ENCODE data around the gene FADS1. TPM values are rescaled to one million over a fixed set of nuclear protein-coding genes. Genes with fewer than 3 reads are reported as not detected.

FADS1 gene
- total RNA-seq, 2 experiments from 2014 or later = not detected

GRCh38 chr11:61854966-61855714 is 38.3 kb upstream of the FADS1 start:
- H2AFZ ChIP-seq (ENCODE audit: low read length) = no peak overlapping the region
- intact Hi-C loops (cut with micrococcal nuclease; ENCODE audit: unreplicated experiment) = no loop called here
- H3K36me3 ChIP-seq (ENCODE audit: insufficient read depth, low read length) = no peaks in the 10 kb centered on the region
- H3K79me2 ChIP-seq (ENCODE audit: insufficient read depth, low read depth, low read length) = no peaks in the 10 kb centered on the region
- H3K4me3 ChIP-seq (ENCODE audit: low read depth, low read length, poor library complexity, severe bottlenecking) = no peak overlapping the region
- H3K4me1 ChIP-seq (ENCODE audit: insufficient read depth, low read length, poor library complexity, severe bottlenecking) = no peaks in the 10 kb centered on the region
- H3K9me2 ChIP-seq (ENCODE audit: insufficient read depth, low read length) = no peaks in the 10 kb centered on the region
- no peak for DNase-seq (ENCODE audit: low spot score)
- no peak overlapping the region for H3K27ac ChIP-seq (ENCODE audit: low read depth, low read length, poor library complexity, severe bottlenecking)
- BruUV-seq (replicated peaks) = no TSS peak
- ChIA-PET CTCF (ENCODE audit: unreplicated experiment) (no interaction called here), POLR2A (no interaction called here)
- no peak for TF ChIP-seq EZH2phosphoT487 (IDR thresholded peaks at IDR 0.05; ENCODE audit: borderline replicate concordance, low read depth, low read length)
- no peak for TF ChIP-seq CTCF (conservative IDR thresholded peaks at IDR 0.05; ENCODE audit: low read length)
- no peaks in the 10 kb centered on the region for H3K9me3 ChIP-seq (ENCODE audit: low read length)
- H3K4me2 ChIP-seq (ENCODE audit: low read length) = no peak overlapping the region
- H4K20me1 ChIP-seq (ENCODE audit: insufficient read depth, low read length) = no peaks in the 10 kb centered on the region

GRCh38 chr11:61854206-61854895 is 37.5 kb upstream of the FADS1 start:
- H3K36me3 ChIP-seq (ENCODE audit: insufficient read depth, low read length) = no peaks in the 10 kb centered on the region
- H3K9me3 ChIP-seq (ENCODE audit: low read length) = no peaks in the 10 kb centered on the region
- no peak overlapping the region for H3K4me2 ChIP-seq (ENCODE audit: low read length)
- no peaks in the 10 kb centered on the region for H4K20me1 ChIP-seq (ENCODE audit: insufficient read depth, low read length)
- no peaks in the 10 kb centered on the region for H3K4me1 ChIP-seq (ENCODE audit: insufficient read depth, low read length, poor library complexity, severe bottlenecking)
- no peak for DNase-seq (ENCODE audit: low spot score)
- H3K4me3 ChIP-seq (ENCODE audit: low read depth, low read length, poor library complexity, severe bottlenecking) = no peak overlapping the region
- H3K9me2 ChIP-seq (ENCODE audit: insufficient read depth, low read length) = no peaks in the 10 kb centered on the region
- intact Hi-C loops (cut with micrococcal nuclease; ENCODE audit: unreplicated experiment) = no loop called here
- no peaks in the 10 kb centered on the region for H3K79me2 ChIP-seq (ENCODE audit: insufficient read depth, low read depth, low read length)
- ChIA-PET CTCF (ENCODE audit: unreplicated experiment) (no interaction called here), POLR2A (no interaction called here)
- no peak for TF ChIP-seq EZH2phosphoT487 (IDR thresholded peaks at IDR 0.05; ENCODE audit: borderline replicate concordance, low read depth, low read length)
- TF ChIP-seq CTCF (conservative IDR thresholded peaks at IDR 0.05; ENCODE audit: low read length) = no peak
- BruUV-seq (replicated peaks) = no TSS peak
- H2AFZ ChIP-seq (ENCODE audit: low read length) = no peak overlapping the region
- no peak overlapping the region for H3K27ac ChIP-seq (ENCODE audit: low read depth, low read length, poor library complexity, severe bottlenecking)

- Histone ChIP-seq H3K36me3 (ENCODE audit: insufficient read depth, low read length) (no peaks in the 10 kb centered on the region), H3K4me3 (ENCODE audit: low read depth, low read length, poor library complexity, severe bottlenecking) (no peak overlapping the region), H3K79me2 (ENCODE audit: insufficient read depth, low read depth, low read length) (no peaks in the 10 kb centered on the region), H3K9me3 (ENCODE audit: low read length) (no peaks in the 10 kb centered on the region), H3K9me2 (ENCODE audit: insufficient read depth, low read length) (no peaks in the 10 kb centered on the region), H3K27ac (ENCODE audit: low read depth, low read length, poor library complexity, severe bottlenecking) (no peak overlapping the region), H3K4me2 (ENCODE audit: low read length) (no peak overlapping the region), H3K4me1 (ENCODE audit: insufficient read depth, low read length, poor library complexity, severe bottlenecking) (no peaks in the 10 kb centered on the region), H2AFZ (ENCODE audit: low read length) (no peak overlapping the region), H4K20me1 (ENCODE audit: insufficient read depth, low read length) (no peaks in the 10 kb centered on the region)
- CTCF ChIA-PET (ENCODE audit: unreplicated experiment) = no interaction called here
- intact Hi-C loops (cut with micrococcal nuclease; ENCODE audit: unreplicated experiment) = no loop called here
- POLR2A ChIA-PET = interaction anchor here (0.7 to 1.0 kb wide), 2 partner anchors 23 to 61 kb away, joined by 3 to 6 read pairs; partner anchors contain the start of gene FEN1
- no peak for TF ChIP-seq CTCF (conservative IDR thresholded peaks at IDR 0.05; ENCODE audit: low read length)
- no peak for TF ChIP-seq EZH2phosphoT487 (IDR thresholded peaks at IDR 0.05; ENCODE audit: borderline replicate concordance, low read depth, low read length)
- no peak for DNase-seq (ENCODE audit: low spot score)
- BruUV-seq (replicated peaks) = no TSS peak
Observed at GRCh38 chr11:61853698-61854169, 36.9 kb upstream of the FADS1 start.

All from OCI-LY7 (cell line).